Measurements from ENCODE around the gene TUFT1.

The TUFT1 gene

DNA sequence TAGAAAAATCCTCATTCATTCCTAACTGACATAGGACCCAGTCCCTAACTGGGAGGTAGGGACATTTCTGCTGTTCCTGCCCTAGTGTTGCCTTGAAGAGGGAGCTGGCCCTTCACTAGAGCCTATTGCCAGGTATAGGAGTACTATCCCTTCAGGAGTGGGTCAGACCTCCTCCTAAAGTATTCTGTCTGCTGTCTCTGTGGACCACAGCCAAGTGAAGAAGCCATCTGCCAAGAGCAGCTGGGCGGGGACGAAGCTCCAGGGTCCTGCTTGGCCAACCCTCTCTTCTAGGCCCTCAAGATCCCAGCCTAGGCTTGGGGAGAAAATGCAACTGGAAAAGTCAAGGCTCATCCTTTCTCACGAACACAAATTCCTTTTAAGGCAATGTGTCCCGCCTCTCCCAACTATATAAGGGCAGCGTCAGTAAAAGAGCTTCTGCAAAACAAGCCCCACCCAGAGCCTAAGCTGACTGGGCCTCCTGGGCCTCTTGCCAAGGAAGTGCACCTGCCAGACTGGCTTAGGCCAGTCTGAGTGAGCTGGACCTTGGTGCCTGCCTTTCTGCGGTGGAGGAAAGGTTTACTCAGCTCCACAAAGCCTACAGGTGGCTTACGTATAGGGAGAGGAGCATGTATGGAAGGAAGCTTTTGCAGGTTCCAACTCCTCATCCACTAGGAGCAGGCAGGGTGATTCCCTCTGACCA is 638 bp upstream of the TUFT1 start:
- no peak for DNase-seq

DNA sequence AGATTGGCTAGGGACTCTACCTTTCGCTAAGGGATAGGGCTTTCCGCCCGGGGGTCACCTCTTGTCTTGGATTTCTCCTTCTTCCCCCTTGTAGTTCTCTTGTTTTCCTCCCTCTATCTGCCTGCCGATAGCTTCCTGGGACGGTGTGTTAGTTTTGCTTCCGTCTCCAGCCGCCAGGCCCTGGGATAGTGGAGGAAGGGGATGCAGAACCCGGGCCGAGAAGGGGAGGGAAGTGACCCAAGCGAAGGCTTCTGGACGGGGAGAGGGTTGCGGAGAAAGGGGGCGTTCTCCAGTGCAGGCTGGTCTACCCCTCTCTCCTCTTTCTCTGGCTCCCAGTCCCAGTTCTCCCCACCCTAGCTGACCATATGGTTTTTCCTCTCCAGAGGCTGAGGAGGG is 871 bp downstream of the TUFT1 start:
- no peak for DNase-seq

DNA sequence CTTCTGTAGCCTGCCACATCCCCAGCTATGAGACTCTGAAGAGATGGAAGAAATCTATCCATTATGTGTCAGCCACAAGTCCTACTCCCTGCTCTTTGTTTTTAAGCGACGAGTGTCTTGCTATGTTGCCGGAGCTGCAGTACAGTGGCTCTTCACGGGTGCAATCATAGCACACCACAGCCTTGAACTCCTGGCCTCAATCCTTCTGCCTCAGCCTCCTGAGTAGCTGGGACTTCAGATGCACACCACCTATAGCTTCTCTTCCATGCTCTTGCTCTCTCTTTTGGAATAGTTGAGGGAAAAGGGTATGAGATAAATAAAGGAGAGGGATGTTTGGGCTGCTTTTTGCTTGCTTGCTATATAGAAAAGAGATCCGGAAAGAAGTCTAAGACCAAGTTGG is 1.6 kb downstream of the TUFT1 start:
- DNase-seq = no peak

DNA sequence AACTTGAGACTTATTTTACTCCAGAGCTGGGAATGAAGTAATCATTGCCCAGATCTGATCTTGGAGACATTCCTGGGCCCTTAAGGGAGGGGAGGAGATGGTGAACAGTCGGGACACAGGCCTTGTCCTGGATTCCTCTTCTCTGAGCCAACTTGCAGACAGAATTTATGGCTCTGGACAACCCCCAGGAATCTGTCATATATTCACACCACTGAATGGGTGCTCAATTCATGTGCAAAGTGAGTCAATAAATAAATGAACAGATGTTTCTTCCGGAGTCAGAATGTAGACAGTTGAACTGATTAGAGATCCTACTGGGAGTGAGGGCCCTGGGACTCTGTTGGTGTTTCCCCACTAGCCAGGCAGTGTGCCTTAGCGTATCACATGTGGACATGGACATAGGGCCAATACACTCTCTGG is 2.6 kb downstream of the TUFT1 start:
- DNase-seq = no peak

DNA sequence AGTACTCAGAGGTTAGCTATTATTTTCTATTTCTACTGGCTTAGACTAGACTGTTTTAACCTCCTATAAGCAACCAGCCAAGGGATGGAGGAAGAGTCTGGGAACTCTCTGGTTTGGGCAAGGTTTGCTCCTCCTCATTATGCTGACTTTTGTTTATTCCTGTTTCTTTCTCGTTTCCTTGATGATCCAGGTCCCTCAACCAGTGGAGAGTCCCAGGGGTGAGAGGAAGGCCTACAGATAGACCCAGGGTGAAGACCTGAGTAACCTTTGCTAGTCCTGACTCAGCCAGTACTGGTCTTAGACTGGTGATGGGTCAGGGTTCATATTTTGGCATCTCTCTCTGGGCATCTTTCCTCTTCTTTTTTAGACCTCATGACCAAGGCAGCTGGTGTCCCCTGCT is 5.4 kb downstream of the TUFT1 start:
- DNase-seq = no peak

DNA sequence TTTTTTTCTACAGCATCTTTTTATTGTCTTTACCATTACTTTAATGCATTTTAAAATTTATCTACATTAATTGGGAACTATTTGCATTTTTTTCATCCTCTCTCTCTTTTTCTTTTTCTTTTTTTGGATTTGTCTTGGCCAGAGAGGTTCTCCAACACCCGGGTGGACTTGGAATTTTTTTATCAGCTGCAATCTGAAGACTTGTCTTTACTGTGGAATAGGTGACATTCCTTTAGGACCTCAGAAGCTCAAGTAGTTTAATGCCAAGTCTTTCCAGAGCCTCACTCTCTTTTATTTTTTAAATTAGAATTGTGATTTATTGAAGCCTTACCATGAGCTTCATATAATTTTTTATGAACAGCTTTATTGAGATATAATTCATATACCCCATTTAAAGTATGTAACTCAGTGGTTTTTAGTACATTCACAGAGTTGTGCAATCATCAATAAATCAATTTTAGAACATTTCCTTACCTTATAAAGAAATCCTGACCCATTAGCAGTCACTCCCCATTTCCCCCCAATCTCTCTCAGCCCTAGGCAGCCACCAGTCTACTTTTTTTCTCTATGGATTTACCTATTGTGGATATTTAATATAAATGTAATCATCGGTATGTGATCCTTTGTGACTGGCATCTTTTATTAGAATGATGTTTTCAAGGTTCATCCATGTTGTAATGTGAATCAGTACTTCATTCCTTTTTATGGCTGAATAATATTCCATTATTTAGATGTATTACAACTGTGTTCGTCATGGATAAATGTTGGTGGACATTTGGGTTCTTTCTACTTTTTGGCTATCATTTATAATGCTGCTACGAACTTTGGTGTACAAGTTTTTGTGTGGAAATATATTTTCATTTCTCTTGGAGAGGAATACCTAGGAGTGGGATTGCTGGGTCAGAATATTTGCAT is 6.2 kb downstream of the TUFT1 start:
- DNase-seq = no peak

DNA sequence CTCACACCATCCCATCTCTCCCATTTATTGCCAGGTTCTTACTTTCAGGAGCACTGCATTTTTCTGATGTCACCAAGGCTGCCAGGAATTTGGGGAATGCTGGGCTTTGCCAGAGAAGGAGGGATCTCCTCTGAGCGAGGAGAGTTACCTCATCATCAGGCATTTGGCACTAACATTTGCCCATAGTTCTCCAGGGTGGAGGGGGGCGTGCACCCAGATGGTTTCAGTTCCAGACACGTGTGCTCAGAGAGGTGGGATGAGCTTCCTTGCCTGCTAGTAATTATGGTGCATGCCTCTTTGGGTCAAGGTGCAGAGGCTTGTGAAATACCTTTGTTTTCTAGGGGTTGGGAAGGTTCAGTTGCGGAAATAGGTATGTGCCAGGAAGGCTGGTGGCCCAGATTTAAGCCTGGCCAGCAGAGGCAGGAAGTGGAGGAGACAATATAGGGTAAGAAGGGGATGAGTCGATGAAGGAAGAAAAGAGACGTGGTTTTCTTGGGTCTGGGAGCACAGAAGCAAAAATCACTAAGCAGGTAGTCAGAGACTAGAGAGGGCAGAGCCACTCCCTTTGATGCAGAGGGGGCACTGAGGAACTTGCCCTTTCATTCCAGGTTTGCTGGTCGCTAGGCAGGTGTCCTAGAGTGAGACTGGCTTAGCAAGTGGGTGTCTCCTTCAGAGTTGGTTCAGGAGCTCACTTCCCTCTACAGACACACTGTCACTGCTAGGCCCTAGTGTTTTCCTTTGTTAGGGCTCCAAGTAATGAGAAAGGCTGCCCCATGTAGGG is 7.2 kb downstream of the TUFT1 start:
- no peak for DNase-seq

DNA sequence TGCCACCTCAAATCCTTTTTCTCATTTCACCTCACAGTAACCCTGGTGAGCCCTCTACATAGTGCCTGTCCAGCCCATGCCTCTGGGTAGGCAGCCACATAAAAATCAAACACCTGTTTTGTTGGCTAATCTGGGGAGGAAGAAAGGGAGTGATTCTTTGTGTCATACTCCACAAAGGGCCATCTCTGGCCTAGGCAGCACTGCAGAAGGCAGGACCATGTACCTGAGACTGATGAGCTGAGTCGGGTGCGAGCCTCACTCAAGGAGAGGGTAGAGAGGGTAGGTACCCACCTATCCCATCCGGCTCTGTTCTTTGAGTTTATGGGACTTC is 7.8 kb downstream of the TUFT1 start:
- DNase-seq = no peak

DNA sequence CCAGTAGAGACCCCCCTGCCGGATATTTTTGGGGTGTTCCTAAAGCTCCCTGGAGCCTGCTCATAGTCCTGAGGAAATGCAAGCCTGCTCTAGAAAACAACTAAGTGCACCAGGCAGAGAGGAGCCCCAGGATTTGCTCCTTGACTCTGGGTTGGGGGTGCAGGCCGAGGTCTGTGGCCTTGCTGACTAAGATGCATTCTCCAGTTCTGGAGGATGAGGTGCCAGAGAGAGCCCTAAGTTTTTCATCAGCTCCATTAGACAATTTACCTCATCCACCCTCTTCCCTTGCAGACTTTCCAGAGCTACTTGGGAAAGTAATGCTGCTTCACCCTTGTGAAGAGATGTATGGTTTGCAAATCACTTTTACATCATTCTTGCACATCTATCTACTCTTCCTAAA is 9.1 kb downstream of the TUFT1 start:
- DNase-seq = no peak

DNA sequence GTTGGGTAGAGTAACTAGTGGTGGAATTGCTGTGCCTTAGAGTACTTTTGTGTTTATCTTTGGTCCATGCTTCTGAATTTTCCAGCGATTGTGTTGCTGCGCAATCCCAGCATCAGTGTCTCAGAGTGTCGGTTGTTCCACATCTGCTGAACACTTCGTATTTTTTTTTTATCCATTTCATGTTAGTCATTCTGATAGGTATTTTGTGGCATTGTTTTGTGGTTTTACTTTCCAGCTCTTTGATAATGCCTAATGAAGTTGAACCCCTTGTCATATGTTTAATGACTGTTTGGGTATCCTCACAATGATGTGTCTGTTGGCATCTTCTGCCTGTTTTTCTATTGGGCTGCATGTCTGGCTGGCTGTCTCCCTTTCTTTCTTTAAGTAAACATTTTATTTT is 13.6 kb downstream of the TUFT1 start:
- DNase-seq = no peak

DNA sequence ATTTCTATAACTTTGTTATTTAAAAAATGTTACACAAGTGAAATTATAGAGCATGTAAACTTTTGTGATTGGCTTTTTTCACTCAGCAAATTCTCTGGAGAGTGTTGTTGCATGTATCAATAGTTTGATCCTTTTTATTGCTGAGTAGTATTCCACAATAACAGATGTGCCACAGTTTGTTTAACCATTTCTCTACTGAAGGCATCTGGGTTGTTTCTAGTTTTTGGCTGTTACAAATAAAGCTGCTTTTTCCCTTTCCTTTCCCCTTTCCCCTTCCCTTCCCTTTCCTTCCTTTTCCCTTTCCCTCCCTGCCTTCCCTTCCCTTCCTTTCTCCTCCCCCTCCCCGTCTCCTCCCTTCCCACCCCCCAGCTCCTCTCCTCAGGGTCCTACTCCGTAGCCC is 15.9 kb downstream of the TUFT1 start:
- no peak for DNase-seq

DNA sequence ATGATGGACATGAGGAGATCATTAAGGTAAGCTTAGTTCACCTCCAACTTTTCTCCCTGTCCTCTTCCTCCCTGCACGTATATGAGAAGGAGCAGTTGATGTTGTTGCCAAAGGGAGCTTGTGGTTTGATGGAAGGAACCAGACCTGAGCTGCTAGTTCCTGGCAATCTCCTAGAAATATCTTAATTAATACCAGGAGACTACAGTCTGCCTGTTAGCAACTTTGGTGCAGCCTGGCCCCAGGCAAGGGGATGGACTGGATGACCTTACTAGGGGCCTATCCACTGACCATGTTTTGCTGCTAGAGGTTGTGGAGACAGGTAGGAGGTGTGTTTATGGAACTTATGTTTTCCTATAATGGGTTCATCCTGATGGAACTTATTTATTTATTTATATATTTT is 22.6 kb downstream of the TUFT1 start:
- DNase-seq = no peak

DNA sequence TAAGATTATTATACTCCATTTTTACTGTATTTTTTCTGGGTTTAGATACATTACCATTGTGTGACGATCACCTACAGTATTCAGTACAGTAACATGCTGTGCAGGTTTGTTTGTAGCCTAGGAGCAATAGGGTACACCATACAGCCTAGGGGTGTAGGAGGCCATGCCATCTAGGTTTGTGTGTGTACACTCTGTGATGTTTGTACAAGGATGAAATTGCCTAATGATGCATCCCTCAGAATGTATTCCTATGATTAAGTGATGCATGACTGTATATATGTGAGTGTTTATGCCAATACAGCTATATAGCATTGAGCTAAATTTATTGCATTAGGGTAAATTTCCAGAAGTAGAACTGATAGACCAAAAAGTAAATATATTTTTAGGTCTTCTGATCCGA is 23.3 kb downstream of the TUFT1 start:
- DNase-seq = no peak

DNA sequence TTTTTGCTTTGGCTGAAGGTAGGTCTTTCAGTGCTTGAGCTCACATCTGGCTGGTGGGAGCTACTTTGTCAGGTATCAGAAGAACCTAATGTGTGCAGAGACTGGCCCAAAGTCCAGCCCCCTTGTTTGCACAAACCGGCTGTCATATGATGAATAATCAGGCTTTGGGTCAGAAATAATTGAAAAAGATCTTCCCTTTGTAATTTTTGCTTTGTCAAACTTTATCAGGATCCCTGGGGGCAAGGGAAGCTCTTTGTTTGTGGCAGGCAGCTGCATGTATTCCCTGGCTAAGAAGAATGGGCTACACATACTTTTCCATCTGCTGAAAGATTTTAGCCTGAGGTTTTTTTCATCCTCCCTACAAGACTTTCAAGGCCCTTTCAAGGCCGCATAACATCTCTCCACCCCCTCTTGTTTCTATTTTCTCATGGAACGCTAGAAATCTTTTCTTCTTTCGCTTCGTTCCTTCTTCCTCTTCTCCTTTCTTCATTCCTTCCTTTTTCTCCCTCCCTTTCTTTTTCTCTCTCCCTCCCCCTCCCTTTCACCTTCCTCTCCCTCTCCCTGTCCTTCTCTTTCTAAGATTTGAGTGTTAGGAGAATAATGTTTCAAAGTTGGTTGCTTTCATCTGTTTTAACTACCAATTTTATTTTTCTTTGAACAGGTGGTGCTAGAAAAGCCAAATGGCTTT is 25.5 kb downstream of the TUFT1 start:
- no peak for DNase-seq

DNA sequence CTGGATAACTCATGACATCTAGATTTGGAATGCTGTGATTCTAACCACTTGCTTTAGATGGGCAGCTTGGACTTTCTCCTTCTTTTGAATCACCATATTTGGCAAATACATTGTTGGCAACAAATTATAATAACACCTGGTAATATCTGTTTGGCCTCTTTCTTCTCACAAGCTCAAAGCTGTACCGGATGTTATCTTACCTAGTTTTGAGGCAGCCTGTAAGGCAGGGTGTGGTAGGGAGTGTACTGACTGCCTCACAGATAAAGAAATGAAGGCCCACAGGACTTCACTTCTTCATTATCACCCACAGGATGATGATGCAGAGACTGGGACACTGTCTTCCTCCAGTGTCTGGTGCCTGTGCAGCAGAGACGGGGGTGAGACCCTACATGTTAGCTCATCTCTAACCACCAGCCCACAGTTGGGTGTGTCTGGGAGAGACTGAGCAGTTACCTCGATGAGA is 28.5 kb downstream of the TUFT1 start:
- DNase-seq = no peak

DNA sequence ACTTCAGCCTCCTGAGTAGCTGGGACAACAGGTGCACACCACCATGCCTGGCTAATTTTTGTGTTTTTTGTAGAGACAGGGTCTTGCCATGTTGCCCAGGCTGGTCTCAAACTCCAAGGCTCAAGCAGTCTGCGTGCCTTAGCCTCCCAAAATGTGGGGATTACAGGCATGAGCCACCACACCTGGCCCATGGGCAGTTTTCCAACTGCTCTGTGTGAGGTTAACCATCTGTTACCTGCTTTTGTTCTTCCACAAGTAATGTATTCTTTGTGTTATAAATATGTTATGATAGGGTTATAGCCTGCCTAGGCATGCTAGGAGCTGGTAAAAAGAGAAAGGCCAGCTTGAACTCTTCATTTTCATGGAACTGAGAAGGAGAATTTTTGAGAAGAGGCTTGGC is 30.7 kb downstream of the TUFT1 start:
- no peak for DNase-seq

DNA sequence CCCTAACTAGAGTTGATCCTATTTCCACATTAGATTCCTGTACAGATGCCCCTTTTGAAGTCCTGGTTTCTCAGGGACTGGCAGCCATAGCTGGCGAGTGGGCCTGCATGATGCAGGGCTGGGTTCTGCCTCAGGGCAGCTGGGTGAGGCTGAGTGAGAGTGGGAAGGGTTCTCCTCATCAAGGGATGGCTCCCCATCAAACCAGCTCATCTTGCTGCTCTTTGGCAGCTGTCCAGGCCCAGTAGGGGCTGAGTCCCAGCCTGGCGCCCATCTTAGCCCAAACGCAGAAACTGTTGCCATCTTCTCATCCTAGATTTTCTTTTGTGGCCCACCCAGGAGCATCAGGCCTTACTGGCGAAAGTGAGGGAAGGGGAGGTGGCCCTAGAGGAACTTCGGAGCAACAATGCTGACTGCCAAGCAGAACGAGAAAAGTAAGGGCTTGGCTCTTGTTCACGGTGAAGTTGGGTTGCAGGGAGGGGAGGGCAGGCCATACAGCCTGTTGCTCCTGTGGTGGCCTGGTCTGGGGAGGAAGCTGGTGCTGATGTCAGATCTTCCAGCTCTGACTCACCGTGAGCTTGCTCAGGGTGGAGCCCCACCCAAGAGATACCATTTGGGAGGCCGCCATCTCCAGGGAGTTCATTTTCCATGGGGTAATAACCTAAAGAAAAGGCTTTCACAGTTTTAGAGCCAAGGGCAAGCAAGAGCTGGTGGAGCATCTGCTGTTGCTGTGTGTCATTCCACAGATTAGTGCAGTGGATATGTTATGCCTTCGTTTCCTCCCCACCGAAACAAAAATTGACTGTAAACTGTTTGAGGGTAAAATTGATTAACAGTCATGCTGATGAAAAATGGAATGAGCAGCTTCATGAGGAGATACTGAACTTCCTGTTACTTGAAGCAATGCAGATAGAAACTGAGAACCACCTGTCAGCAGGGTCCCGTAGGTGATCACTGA is 34.7 kb downstream of the TUFT1 start:
- no peak for DNase-seq

DNA sequence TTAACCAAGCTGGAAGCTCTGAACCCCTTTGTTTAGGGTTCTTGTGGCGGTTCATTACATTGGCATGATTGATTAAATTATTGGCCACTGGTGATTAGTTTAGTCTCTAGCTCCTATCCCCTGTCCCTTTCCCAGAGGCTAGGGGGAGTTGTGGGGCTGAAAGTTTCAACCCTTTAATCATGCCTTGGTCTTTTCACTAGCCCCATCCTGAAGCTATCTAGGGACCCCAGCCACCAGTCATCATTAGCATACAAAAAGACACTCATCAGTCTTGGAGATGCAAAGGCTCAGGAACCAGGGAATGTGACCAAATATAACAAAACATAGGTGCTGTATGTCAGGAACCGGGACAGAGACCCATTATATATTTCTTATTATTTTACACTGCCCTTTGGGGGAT is 37.1 kb downstream of the TUFT1 start:
- DNase-seq = no peak

DNA sequence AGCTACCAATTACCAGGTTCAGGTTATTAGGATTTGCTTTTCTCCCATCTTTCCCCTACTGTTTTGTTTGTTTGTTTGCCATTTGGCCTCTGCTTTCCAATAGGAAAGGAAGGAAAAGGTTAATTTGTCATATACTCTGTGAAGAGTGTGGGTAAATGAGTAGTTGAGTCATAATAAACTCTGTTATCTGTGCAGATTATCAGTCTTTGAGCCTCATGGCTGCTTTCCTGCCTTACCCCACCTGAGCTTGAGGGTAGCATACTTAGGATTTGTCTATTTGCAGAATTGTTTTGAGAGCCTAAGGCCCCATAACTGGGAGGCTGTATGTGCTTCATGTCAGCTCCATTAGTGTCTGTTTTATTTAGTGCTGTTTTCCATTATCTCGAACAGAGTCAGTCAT is 38.8 kb downstream of the TUFT1 start:
- no peak for DNase-seq

DNA sequence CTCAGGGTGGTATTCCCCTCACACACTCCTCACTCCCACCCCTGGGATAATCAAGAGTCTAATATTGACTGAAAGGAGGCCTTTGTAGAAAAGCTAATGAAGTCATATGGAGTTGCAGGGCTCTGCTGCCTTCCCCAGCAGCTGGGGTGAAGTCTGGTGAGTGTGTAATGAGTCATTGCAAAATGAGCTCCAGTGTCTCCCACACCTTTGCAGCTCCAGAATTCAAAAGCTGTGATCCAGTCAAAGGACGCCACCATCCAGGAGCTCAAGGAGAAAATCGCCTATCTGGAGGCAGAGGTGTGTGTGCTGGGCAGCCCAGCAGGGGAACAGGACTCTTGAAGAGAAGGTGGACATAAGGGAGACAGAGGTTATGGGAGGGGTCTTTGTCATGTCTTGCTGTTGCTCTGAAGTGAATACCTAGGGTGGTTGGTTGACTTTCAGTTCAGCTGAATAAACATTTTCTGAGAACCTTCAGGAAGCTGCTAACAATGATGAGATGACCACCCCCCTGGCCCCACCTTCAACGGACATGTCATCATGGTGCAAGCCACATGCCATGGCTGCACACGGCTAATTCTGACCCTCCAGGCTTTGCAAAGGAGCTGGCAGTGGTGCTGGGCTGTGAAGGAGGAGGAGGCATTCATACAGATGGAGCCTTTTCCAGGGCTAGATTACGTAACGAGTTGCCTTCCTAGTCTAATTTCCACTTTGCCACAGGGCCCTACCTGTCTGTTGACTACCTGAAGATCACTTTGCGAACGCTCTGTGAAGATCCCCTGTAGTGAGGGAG is 39.5 kb downstream of the TUFT1 start:
- no peak for DNase-seq

DNA sequence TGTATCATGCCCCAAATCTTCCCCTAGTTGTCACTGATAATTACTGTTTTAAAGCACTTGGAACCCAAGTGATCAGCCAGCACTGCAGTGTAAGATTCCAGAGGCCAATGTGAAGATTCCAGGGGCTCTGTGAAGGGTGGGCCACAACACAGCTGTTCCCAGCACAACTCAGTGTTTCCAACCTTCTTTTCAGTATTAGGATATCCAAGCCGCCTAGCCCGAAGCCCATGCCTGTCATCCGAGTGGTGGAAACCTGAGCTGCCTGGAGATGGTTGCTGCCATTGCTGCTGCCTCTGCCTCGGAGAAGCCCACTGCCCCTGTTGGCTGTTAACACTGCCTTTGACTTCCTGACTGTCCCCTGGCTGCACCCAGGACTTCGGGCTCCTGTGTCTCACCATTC is 41.3 kb downstream of the TUFT1 start:
- DNase-seq = no peak

All from activated naive CD4-positive, alpha-beta T cell (primary cell).